K562 (cell line): ENCODE data around the gene MAGEB1. TPM values are rescaled to one million over a fixed set of nuclear protein-coding genes. Genes with fewer than 3 reads are reported as not detected.

Experiments
- ATAC-seq: fragments of 200-7000 bp; cut with Tn5 transposase; 3 replicates; pipeline ENCODE4 v1.9.1; 2020; ENCODE audit warnings: moderate library complexity
- BruUV-seq: library from RNA; stranded (reverse); fragments of 400-500 nt; replicated peaks from 2 replicates; lab custom pipeline; 2021; lab: Mats Ljungman, UMichigan
- CTCF ChIA-PET: fragments of 300-600 bp; formaldehyde crosslinking; extraction: SDS; loops from one replicate; lab custom pipeline; 2021; ENCODE audit warnings: low intra/inter-chr PET ratio; lab: Yijun Ruan, JAX
- POLR2A ChIA-PET: fragments of 300-600, 350-650 bp; sonication (Branson Sonifier 250); formaldehyde crosslinking; extraction: SDS; loops from one replicate; lab custom pipeline; 2021; ENCODE audit warnings: antibody characterized with exemption, inconsistent platforms; lab: Yijun Ruan, JAX
- DNase-seq, 4 experiments: peaks; one replicate each; pipeline versions ENCODE4 v3.0.0 to v3.0.0-alpha.2; 2011 to 2018; ENCODE audit warnings: low spot score in 3 of 4, mixed read lengths in 3 of 4; ENCODE audit errors: extremely low read depth in 1 of 4
- FAIRE-seq: peaks from 2 replicates; lab custom pipeline; 2011; peaks lifted over from hg19 to GRCh38; lab: Jason Lieb, UNC
- H2AFZ ChIP-seq: 2 replicates; pipeline ENCODE4 v1.6.0; 2011; ENCODE audit warnings: low read depth, low read length, control low read depth, inconsistent platforms
- H3K27ac ChIP-seq: fragments of 200-600 bp; 3 replicates; pipeline ENCODE4 v1.8.0; 2011; ENCODE audit warnings: low read depth, mild to moderate bottlenecking, control low read depth, inconsistent platforms, low read length, moderate library complexity, mixed read lengths; ENCODE audit errors: extremely low read depth
- H3K27me3 ChIP-seq, 2 experiments: fragments of 300-600 bp in 1 of 2; 2 replicates in 1 of 2; 3 replicates in 1 of 2; pipeline versions ENCODE4 v1.6.0 to v1.8.0; 2011; ENCODE audit warnings: inconsistent platforms in 2 of 2, low read length in 2 of 2, mild to moderate bottlenecking in 1 of 2, mixed read lengths in 1 of 2, moderate library complexity in 1 of 2; ENCODE audit not compliant: control insufficient read depth in 2 of 2, insufficient read depth in 2 of 2
- H3K36me3 ChIP-seq: fragments of 300-600 bp; 3 replicates; pipeline ENCODE4 v1.8.0; 2011; ENCODE audit warnings: mild to moderate bottlenecking, low read length, inconsistent platforms; ENCODE audit not compliant: control insufficient read depth, insufficient read depth
- H3K4me1 ChIP-seq, 2 experiments: fragments of 200-600 bp in 1 of 2; replicated peaks in 1 of 2; 2 replicates in 1 of 2; 3 replicates in 1 of 2; pipeline versions ENCODE4 v1.5.1 to v1.8.0; 2011; ENCODE audit warnings: inconsistent platforms in 2 of 2, low read length in 2 of 2, mild to moderate bottlenecking in 1 of 2, mixed read lengths in 1 of 2, moderate library complexity in 1 of 2; ENCODE audit not compliant: control insufficient read depth in 2 of 2, insufficient read depth in 2 of 2
- H3K4me2 ChIP-seq: 2 replicates; pipeline ENCODE4 v1.6.1; 2011; ENCODE audit warnings: low read length, control low read depth, inconsistent platforms, mixed read lengths; ENCODE audit not compliant: insufficient read depth
- H3K4me3 ChIP-seq: fragments of 200-600 bp; sonication (generic), shearing (Covaris generic); 2 replicates; pipeline ENCODE4 v1.5.1; 2016; ENCODE audit warnings: control low read depth, inconsistent platforms
- H3K79me2 ChIP-seq: fragments of 200-600 bp; 3 replicates; pipeline ENCODE4 v1.8.0; 2011; ENCODE audit warnings: low read length, inconsistent platforms; ENCODE audit not compliant: control insufficient read depth, insufficient read depth
- H3K9ac ChIP-seq, 2 experiments: 2 replicates each; pipeline versions ENCODE4 v1.6.0 to v1.6.1; 2011; ENCODE audit warnings: low read depth in 2 of 2, low read length in 2 of 2, control low read depth in 1 of 2, inconsistent platforms in 1 of 2, mild to moderate bottlenecking in 1 of 2, mixed read lengths in 1 of 2; ENCODE audit not compliant: insufficient read depth in 1 of 2
- H3K9me1 ChIP-seq: one replicate; pipeline ENCODE4 v1.6.0; 2011; ENCODE audit warnings: inconsistent platforms, mild to moderate bottlenecking, low read length, moderate library complexity; ENCODE audit not compliant: control insufficient read depth, insufficient read depth
- H3K9me3 ChIP-seq: replicated peaks from 2 replicates; pipeline ENCODE4 v1.5.1; 2011; ENCODE audit warnings: low read depth, low read length, inconsistent platforms; ENCODE audit not compliant: control insufficient read depth, insufficient read depth
- H4K20me1 ChIP-seq: replicated peaks from 2 replicates; pipeline ENCODE4 v1.6.1; 2011; ENCODE audit warnings: low read length, inconsistent platforms, mixed read lengths; ENCODE audit not compliant: control insufficient read depth, insufficient read depth
- ERF ChIP-seq: fragments of 450-650 bp; formaldehyde crosslinking; IDR thresholded peaks from 2 replicates; pipeline ENCODE4 v1.4.0; 2020; ENCODE audit warnings: mild to moderate bottlenecking, mixed read lengths
- ETV5 ChIP-seq: sonication (generic); formaldehyde crosslinking; IDR thresholded peaks from 2 replicates; pipeline ENCODE4 v1.4.0; 2020; ENCODE audit warnings: low read depth, mild to moderate bottlenecking, missing genetic modification reagents
- FOXJ3 ChIP-seq: sonication (generic); formaldehyde crosslinking; IDR thresholded peaks from 2 replicates; pipeline ENCODE4 v1.4.0; 2020; ENCODE audit warnings: mild to moderate bottlenecking, missing genetic modification reagents
- FOXM1 ChIP-seq, 2 experiments: fragments of 450-650 bp in 1 of 2; sonication (generic) in 1 of 2; formaldehyde crosslinking in 1 of 2; IDR thresholded peaks; 2 replicates each; pipeline versions ENCODE4 v1.6.1 to v1.9.0; 2017 to 2022; ENCODE audit warnings: low read depth in 2 of 2, mild to moderate bottlenecking in 2 of 2, missing genetic modification reagents in 1 of 2, moderate library complexity in 1 of 2
- MAFF ChIP-seq: IDR thresholded peaks from 2 replicates; pipeline ENCODE4 v1.6.1; 2012; ENCODE audit warnings: low read length, improper control_type of control experiment
- NR2C1 ChIP-seq, 2 experiments: fragments of 450-650 bp; IDR thresholded peaks; 2 replicates each; pipeline ENCODE4 v1.6.1; 2017; ENCODE audit warnings: mild to moderate bottlenecking in 2 of 2, antibody characterized with exemption in 1 of 2, inconsistent platforms in 1 of 2, missing compliant biosample characterization in 1 of 2, missing genetic modification characterization in 1 of 2
- POLR2A ChIP-seq: fragments of 450-650 bp; conservative IDR thresholded peaks from 2 replicates; pipeline ENCODE4 v1.6.1; 2016
- RBM25 ChIP-seq: fragments of 200-400 bp; formaldehyde crosslinking; IDR thresholded peaks from 2 replicates; pipeline ENCODE4 v1.6.1; 2018; ENCODE audit warnings: low read length, low read depth, moderate library complexity; ENCODE audit not compliant: severe bottlenecking
- RFX1 ChIP-seq: fragments of 450-650 bp; IDR thresholded peaks from 2 replicates; pipeline ENCODE4 v1.6.1; 2016; ENCODE audit warnings: mild to moderate bottlenecking, moderate library complexity
- SRSF3 ChIP-seq: fragments of 200-400 bp; formaldehyde crosslinking; IDR thresholded peaks from 2 replicates; pipeline ENCODE4 v1.6.1; 2016; ENCODE audit warnings: mild to moderate bottlenecking, low read length, moderate library complexity; ENCODE audit not compliant: insufficient read depth
- THRAP3 ChIP-seq: fragments of 450-650 bp; IDR thresholded peaks from 2 replicates; pipeline ENCODE4 v1.6.1; 2016; ENCODE audit warnings: mild to moderate bottlenecking, inconsistent platforms, borderline replicate concordance
- ZFP36 ChIP-seq: fragments of 150-350 bp; IDR thresholded peaks from 2 replicates; pipeline ENCODE4 v1.6.1; 2018; ENCODE audit warnings: low read length, low read depth; ENCODE audit not compliant: partially characterized antibody
- WGBS: fragments of 100-300 bp; shearing (Covaris generic); methylation state at CpG from one replicate; pipeline ENCODE4 v1.1.6; 2016; ENCODE audit warnings: low coverage, mixed read lengths; ENCODE audit not compliant: insufficient coverage; ENCODE audit errors: missing lambda C conversion rate; 5-methylcytosine and 5-hydroxymethylcytosine counted together
- in situ Hi-C: fragments of 300-500 bp; cut with MboI; formaldehyde crosslinking; loops from 4 replicates; pipeline ENCODE4 v1.15.0; 2018; ENCODE audit warnings: inconsistent platforms, mixed read lengths
- intact Hi-C: fragments of 100-400 bp; cut with micrococcal nuclease; formaldehyde crosslinking; loops from 2 replicates; pipeline ENCODE4 v1.14.2; 2022
- polyA plus RNA-seq, 8 experiments: library from polyadenylated mRNA; depleted of rRNA in 4 of 8; stranded (reverse) in 5 of 8; unstranded in 3 of 8; fragments of >200 nt; fragmentation: Nextera tagmentation in 2 of 8; fragmentation: Illumina TruSeq in 1 of 8; extraction: Ambion mirVana in 2 of 8; extraction: Trizol in 1 of 8; gene quantifications; 2 replicates each; pipeline versions ENCODE4 v1.2.1 to v1.2.3, GENCODE V29; 2011 to 2014; ENCODE audit warnings: inconsistent platforms in 1 of 8, missing spikeins in 1 of 8
- total RNA-seq, 7 experiments: library from RNA; depleted of rRNA in 6 of 7; stranded (reverse); fragments of >200 nt in 6 of 7; fragmentation: Illumina TruSeq in 2 of 7; extraction: Trizol in 2 of 7; gene quantifications; 2 replicates each; pipeline versions ENCODE4 v1.2.1 to v1.2.3, GENCODE V29; 2011 to 2021; ENCODE audit warnings: low replicate concordance in 1 of 7

The MAGEB1 gene
- total and polyA plus RNA-seq, 9 of the 15 experiments (the other 6 are each of a cell fraction or from before 2014, with no cell fraction given), result 32.6 to 100 (median 43.4) TPM

GRCh38 chrX:30261012-30261411 lies 14.1 kb downstream of the MAGEB1 start (continued):
- TF ChIP-seq FOXJ3 (CRISPR knock-in tag) (no peak), NR2C1 (IDR thresholded peaks at IDR 0.05) (no peak), NR2C1 (tag; IDR thresholded peaks at IDR 0.05) (no peak), RFX1 (no peak), SRSF3 (no peak), THRAP3 (no peak), ERF (CRISPR knock-in tag) (no peak), MAFF (peak; percentile 38), FOXM1 (IDR thresholded peaks at IDR 0.05; ENCODE audit: low read depth) (no peak), FOXM1 (CRISPR knock-in tag; IDR thresholded peaks at IDR 0.05; ENCODE audit: low read depth) (no peak)
- TF ChIP-seq, all 486 proteins: peak for 5

DNA sequence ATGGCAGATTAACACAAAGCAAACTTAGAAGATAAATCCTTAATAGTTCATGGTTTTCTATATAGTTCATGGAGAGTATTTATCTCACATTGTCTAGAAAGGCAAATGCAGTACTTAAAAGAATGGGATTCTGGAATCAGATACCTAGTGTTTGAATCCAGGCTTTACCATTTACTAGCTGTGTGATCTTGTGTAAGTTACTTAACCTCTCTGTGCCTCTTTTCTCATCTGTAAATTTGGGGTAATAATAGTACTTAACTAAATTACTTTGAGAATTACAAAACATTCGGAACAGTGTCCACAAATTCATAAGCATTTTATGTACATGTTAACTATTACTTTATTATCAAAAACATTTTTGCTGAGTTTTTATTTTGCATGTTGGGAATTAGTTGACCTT lies 15.8 kb downstream of the MAGEB1 start:
- Histone ChIP-seq H3K36me3 (no peaks in the 10 kb centered on the region), H3K4me2 (no peak overlapping the region), H3K79me2 (no peaks in the 10 kb centered on the region), H3K27me3 (no peaks in the 10 kb centered on the region), H4K20me1 (no peaks in the 10 kb centered on the region), H3K9ac (no peak overlapping the region), H2AFZ (no peak overlapping the region), H3K9me3 (no peaks in the 10 kb centered on the region), H3K27ac (no peak overlapping the region), H3K9me1 (no peaks in the 10 kb centered on the region), H3K4me3 (no peak overlapping the region), H3K4me1 (no peaks in the 10 kb centered on the region)
- no peak for FAIRE-seq
- no peak for DNase-seq
- ATAC-seq, result no peak
- intact Hi-C loops (no loop called here), in situ Hi-C loops (no loop called here)
- ChIA-PET CTCF (no interaction called here), POLR2A (no interaction called here)
- no TSS peak for BruUV-seq
- 0% methylated on average over 1 of the region's 1 CpG for WGBS
- TF ChIP-seq ETV5 (CRISPR knock-in tag), result no peak
- TF ChIP-seq POLR2A, result no peak
- peak; percentile 48 for TF ChIP-seq ZFP36
- TF ChIP-seq RBM25, result peak; percentile 98
